ENCODE results near the gene IP6K2.

- TF ChIP-seq CTCF (IDR thresholded peaks at IDR 0.05) (no peak), POLR2A (IDR thresholded peaks at IDR 0.05) (no peak)
Measured at GRCh38 chr3:48678056-48678455, 39.0 kb downstream of the IP6K2 start.

Data from thyroid gland (tissue), 4 donors.